ENCODE results near the gene STARD3. TPM values are rescaled to one million over a fixed set of nuclear protein-coding genes. Genes with fewer than 3 reads are reported as not detected.

STARD3 gene
- total and polyA plus RNA-seq, 2 of the 13 experiments (the other 11 are each of a cell fraction or from before 2014, with no cell fraction given): 34.6 to 100 TPM

- TF ChIP-seq JUND (CRISPR knock-in tag; IDR thresholded peaks at IDR 0.05): no peak
- no peak for TF ChIP-seq THAP7 (CRISPR knock-in tag; IDR thresholded peaks at IDR 0.05)
- TF ChIP-seq PBX2 (CRISPR knock-in tag; IDR thresholded peaks at IDR 0.05): no peak
- no peak for TF ChIP-seq HCFC1 (IDR thresholded peaks at IDR 0.05; ENCODE audit: low read depth, low read length)
- no peak for TF ChIP-seq ZSCAN30 (CRISPR knock-in tag; IDR thresholded peaks at IDR 0.05)
- no peak for TF ChIP-seq ZNF367 (CRISPR knock-in tag; IDR thresholded peaks at IDR 0.05; ENCODE audit: borderline replicate concordance)
- no peak for TF ChIP-seq FOXA3 (CRISPR knock-in tag; IDR thresholded peaks at IDR 0.05)
- TF ChIP-seq ZSCAN21 (CRISPR knock-in tag; IDR thresholded peaks at IDR 0.05; ENCODE audit: borderline replicate concordance): no peak
- no peak for TF ChIP-seq JUNB (CRISPR knock-in tag; IDR thresholded peaks at IDR 0.05; ENCODE audit: borderline replicate concordance)
- TF ChIP-seq SRF (IDR thresholded peaks at IDR 0.05; ENCODE audit: low read depth, low read length): no peak
- no peak for TF ChIP-seq ZBTB34 (CRISPR knock-in tag; IDR thresholded peaks at IDR 0.05)
- no peak for TF ChIP-seq ZNF891 (CRISPR knock-in tag; IDR thresholded peaks at IDR 0.05)
- TF ChIP-seq ZNF513 (CRISPR knock-in tag; conservative IDR thresholded peaks at IDR 0.05): no peak
- 0 out of 2 replicates have a peak, but pooled peaks have one; percentile 16 for TF ChIP-seq ZNF292 (CRISPR knock-in tag; IDR thresholded peaks at IDR 0.05; ENCODE audit: borderline replicate concordance, low read depth)
- TF ChIP-seq HMGXB3 (CRISPR knock-in tag; IDR thresholded peaks at IDR 0.05; ENCODE audit: borderline replicate concordance): no peak
- TF ChIP-seq ZNF614 (CRISPR knock-in tag; IDR thresholded peaks at IDR 0.05; ENCODE audit: borderline replicate concordance): no peak
- no peak for TF ChIP-seq ZFP90 (CRISPR knock-in tag; IDR thresholded peaks at IDR 0.05; ENCODE audit: borderline replicate concordance)
- no peak for TF ChIP-seq ZNF652 (CRISPR knock-in tag; IDR thresholded peaks at IDR 0.05; ENCODE audit: borderline replicate concordance, low read depth)
- no peak for TF ChIP-seq PAX8 (CRISPR knock-in tag; IDR thresholded peaks at IDR 0.05; ENCODE audit: borderline replicate concordance)
- TF ChIP-seq RAD51 (IDR thresholded peaks at IDR 0.05; ENCODE audit: borderline replicate concordance): no peak
- no peak for TF ChIP-seq HIVEP1 (CRISPR knock-in tag; IDR thresholded peaks at IDR 0.05)
- no peak for TF ChIP-seq KDM6A (CRISPR knock-in tag; IDR thresholded peaks at IDR 0.05; ENCODE audit: low read depth)
- TF ChIP-seq ZNF329 (CRISPR knock-in tag; IDR thresholded peaks at IDR 0.05; ENCODE audit: low read depth): no peak
- no peak for TF ChIP-seq CBX1 (IDR thresholded peaks at IDR 0.05; ENCODE audit: low read depth)
Measured at GRCh38 chr17:39699818-39700147, 62.8 kb downstream of the STARD3 start, which contains the start of gene ERBB2 (continued).

Data from HepG2 (cell line).